ENCODE results near the gene SHKBP1.

GRCh38 chr19:40617961-40618360 is 41.3 kb downstream of the SHKBP1 start:
- no peak for TF ChIP-seq ZNF610 (tag by site-specific recombination; IDR thresholded peaks at IDR 0.05; ENCODE audit: borderline replicate concordance)
- no peak for TF ChIP-seq ZNF174 (tag by site-specific recombination; IDR thresholded peaks at IDR 0.05)
- TF ChIP-seq ZNF639 (tag by site-specific recombination; IDR thresholded peaks at IDR 0.05): no peak
- TF ChIP-seq CTCF (tag by site-specific recombination; IDR thresholded peaks at IDR 0.05): no peak
- TF ChIP-seq ZNF660 (tag by site-specific recombination; IDR thresholded peaks at IDR 0.05): no peak
